ENCODE results near the gene INHBE. TPM values are rescaled to one million over a fixed set of nuclear protein-coding genes. Genes with fewer than 3 reads are reported as not detected.
A peak's percentile ranks its signal among the peaks of the same experiment; 100 is the strongest.

INHBE gene
- total and polyA plus RNA-seq, 8 donors = not detected

- Histone ChIP-seq H3K4me1 (peaks cover 17 to 35% (median 23%) of the 10 kb centered on the region in 4 donors), H3K27ac (peak overlapping the region in 4 of 5 donors; percentile 64 to 80 (median 75)), H3K27me3 (peaks cover 0 to 84% (median 41%) of the 10 kb centered on the region in 3 donors), H3K36me3 (peaks cover 0 to 18% (median 0%) of the 10 kb centered on the region in 4 donors), H3K9me3 (no peaks in the 10 kb centered on the region), H3K4me3 (peak overlapping the region; percentile 36 to 60 (median 45))
- TF ChIP-seq EP300 (IDR thresholded peaks at IDR 0.05) (no peak), CTCF (IDR thresholded peaks at IDR 0.05) (peak in 1 of 7 experiments; percentile 8), POLR2AphosphoS5 (IDR thresholded peaks at IDR 0.05) (no peak), POLR2A (IDR thresholded peaks at IDR 0.05) (no peak)
- 15 to 19% (median 17%) methylated on average over 27 to 29 of the region's 29 CpGs for WGBS, 5 donors
- intact Hi-C loops (cut with DNase I; ENCODE audit: low total_unique reads) = no loop called here
- DNase-seq = peak; percentile 41 to 71
Measured at GRCh38 chr12:57476162-57476992, 21.3 kb downstream of the INHBE start.

- H3K4me1 ChIP-seq = peaks cover 17 to 35% (median 23%) of the 10 kb centered on the region in 4 donors
- TF ChIP-seq EP300 (IDR thresholded peaks at IDR 0.05) (no peak), POLR2AphosphoS5 (IDR thresholded peaks at IDR 0.05) (no peak), POLR2A (IDR thresholded peaks at IDR 0.05) (no peak), CTCF (IDR thresholded peaks at IDR 0.05) (no peak)
- WGBS, 5 donors = 66 to 76% (median 73%) methylated on average over 15 of the region's 15 CpGs
- intact Hi-C loops (cut with DNase I; ENCODE audit: low total_unique reads) = no loop called here
- DNase-seq = no peak
- H3K4me3 ChIP-seq = peak overlapping the region; percentile 18 to 60 (median 45)
- H3K36me3 ChIP-seq = peaks cover 0 to 18% (median 0%) of the 10 kb centered on the region in 4 donors
- peaks cover 0 to 84% (median 41%) of the 10 kb centered on the region in 3 donors for H3K27me3 ChIP-seq
- peak overlapping the region; percentile 1 to 80 (median 71) for H3K27ac ChIP-seq
- no peaks in the 10 kb centered on the region for H3K9me3 ChIP-seq
Measured at GRCh38 chr12:57476993-57477709, 22.0 kb downstream of the INHBE start.

- Histone ChIP-seq H3K4me1 (peaks cover 17 to 34% (median 23%) of the 10 kb centered on the region in 4 donors), H3K27ac (peak overlapping the region; percentile 1 to 80 (median 71)), H3K9me3 (no peaks in the 10 kb centered on the region), H3K4me3 (peak overlapping the region; percentile 18 to 60 (median 45)), H3K36me3 (peaks cover 0 to 17% (median 0%) of the 10 kb centered on the region in 4 donors), H3K27me3 (peaks cover 0 to 80% (median 41%) of the 10 kb centered on the region in 3 donors)
- DNase-seq = no peak
- WGBS, 5 donors = 50 to 53% (median 51%) methylated on average over 12 of the region's 12 CpGs
- intact Hi-C loops (cut with DNase I; ENCODE audit: low total_unique reads) = no loop called here
- TF ChIP-seq CTCF (IDR thresholded peaks at IDR 0.05) (no peak), POLR2AphosphoS5 (IDR thresholded peaks at IDR 0.05) (no peak), EP300 (IDR thresholded peaks at IDR 0.05) (no peak), POLR2A (IDR thresholded peaks at IDR 0.05) (no peak)
Measured at GRCh38 chr12:57477710-57478681, 22.9 kb downstream of the INHBE start.

Measured in stomach (tissue), 9 donors.